Testis (tissue), 2 donors: Measurements from ENCODE around the gene GLI1.

ENCODE experiments used
- POLR2A ChIP-seq: fragments of 450-650 bp; IDR thresholded peaks from one replicate; pipeline ENCODE4 v1.6.1; 2017; ENCODE audit warnings: antibody characterized with exemption, mild to moderate bottlenecking, moderate library complexity
- TF ChIP-seq, protein P1 (sequence below), 3 experiments: fragments of 450-650 bp in 2 of 3; fragments of 200-600 bp in 1 of 3; sonication (generic) in 1 of 3; IDR thresholded peaks; one replicate each; pipeline ENCODE4 v1.5.1; 2016 to 2019; ENCODE audit warnings: antibody characterized with exemption in 3 of 3, mild to moderate bottlenecking in 2 of 3, moderate library complexity in 1 of 3

GRCh38 chr12:57476993-57477709 is 17.6 kb downstream of the GLI1 start:
- TF ChIP-seq, protein P1, sequence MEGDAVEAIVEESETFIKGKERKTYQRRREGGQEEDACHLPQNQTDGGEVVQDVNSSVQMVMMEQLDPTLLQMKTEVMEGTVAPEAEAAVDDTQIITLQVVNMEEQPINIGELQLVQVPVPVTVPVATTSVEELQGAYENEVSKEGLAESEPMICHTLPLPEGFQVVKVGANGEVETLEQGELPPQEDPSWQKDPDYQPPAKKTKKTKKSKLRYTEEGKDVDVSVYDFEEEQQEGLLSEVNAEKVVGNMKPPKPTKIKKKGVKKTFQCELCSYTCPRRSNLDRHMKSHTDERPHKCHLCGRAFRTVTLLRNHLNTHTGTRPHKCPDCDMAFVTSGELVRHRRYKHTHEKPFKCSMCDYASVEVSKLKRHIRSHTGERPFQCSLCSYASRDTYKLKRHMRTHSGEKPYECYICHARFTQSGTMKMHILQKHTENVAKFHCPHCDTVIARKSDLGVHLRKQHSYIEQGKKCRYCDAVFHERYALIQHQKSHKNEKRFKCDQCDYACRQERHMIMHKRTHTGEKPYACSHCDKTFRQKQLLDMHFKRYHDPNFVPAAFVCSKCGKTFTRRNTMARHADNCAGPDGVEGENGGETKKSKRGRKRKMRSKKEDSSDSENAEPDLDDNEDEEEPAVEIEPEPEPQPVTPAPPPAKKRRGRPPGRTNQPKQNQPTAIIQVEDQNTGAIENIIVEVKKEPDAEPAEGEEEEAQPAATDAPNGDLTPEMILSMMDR (IDR thresholded peaks at IDR 0.05): no peak
- no peak for TF ChIP-seq POLR2A
